HepG2 (cell line): ENCODE results near the gene PIAS3. TPM values are rescaled to one million over a fixed set of nuclear protein-coding genes. Genes with fewer than 3 reads are reported as not detected.

Source experiments
- ATAC-seq: fragments of 200-7000 bp; cut with Tn5 transposase; 3 replicates; pipeline ENCODE4 v1.9.1; 2020; ENCODE audit warnings: mild to moderate bottlenecking, moderate library complexity
- BruUV-seq: library from RNA; stranded (reverse); fragments of 400-500 nt; replicated peaks from 2 replicates; lab custom pipeline; 2021; lab: Mats Ljungman, UMichigan
- CTCF ChIA-PET: fragments of 300-600 bp; formaldehyde crosslinking; extraction: SDS; loops from one replicate; lab custom pipeline; 2021; ENCODE audit warnings: low total read pairs, inconsistent platforms, low intra/inter-chr PET ratio; lab: Yijun Ruan, JAX
- POLR2A ChIA-PET: fragments of 350-600 bp; sonication (Branson Sonifier 250); formaldehyde crosslinking; loops from one replicate; lab custom pipeline; 2020; ENCODE audit warnings: antibody characterized with exemption, inconsistent platforms; lab: Yijun Ruan, JAX
- DNase-seq: peaks from one replicate; pipeline ENCODE4 v3.0.0-alpha.2; 2015; ENCODE audit warnings: low spot score
- FAIRE-seq: peaks from 3 replicates; lab custom pipeline; 2011; peaks lifted over from hg19 to GRCh38; lab: Jason Lieb, UNC
- H2AFZ ChIP-seq: one replicate; pipeline ENCODE4 v1.6.1; 2011; ENCODE audit warnings: low read length, inconsistent platforms
- H3K27ac ChIP-seq: fragments of 300-600 bp; 3 replicates; pipeline ENCODE4 v1.8.0; 2011; ENCODE audit warnings: mixed run types, mild to moderate bottlenecking, mixed read lengths, low read length, inconsistent platforms; ENCODE audit not compliant: insufficient read depth; ENCODE audit errors: extremely low read length
- H3K27me3 ChIP-seq, 2 experiments: fragments of 200-600 bp in 1 of 2; 2 replicates in 1 of 2; 3 replicates in 1 of 2; pipeline versions ENCODE4 v1.6.0 to v1.8.0; 2011; ENCODE audit warnings: low read length in 2 of 2, mild to moderate bottlenecking in 2 of 2, moderate library complexity in 2 of 2, inconsistent platforms in 1 of 2; ENCODE audit not compliant: insufficient read depth in 2 of 2, control insufficient read depth in 1 of 2
- H3K36me3 ChIP-seq, 2 experiments: fragments of 200-600 bp in 1 of 2; replicated peaks in 1 of 2; 2 replicates in 1 of 2; 3 replicates in 1 of 2; pipeline versions ENCODE4 v1.5.1 to v1.8.0; 2011; ENCODE audit warnings: low read length in 2 of 2, inconsistent platforms in 1 of 2; ENCODE audit not compliant: insufficient read depth in 2 of 2, control insufficient read depth in 1 of 2
- H3K4me1 ChIP-seq: 2 replicates; pipeline ENCODE4 v1.5.1; 2012; ENCODE audit warnings: low read length, inconsistent platforms; ENCODE audit not compliant: insufficient read depth
- H3K4me2 ChIP-seq: 2 replicates; pipeline ENCODE4 v1.6.0; 2011; ENCODE audit warnings: low read depth, low read length, inconsistent platforms
- H3K4me3 ChIP-seq, 3 experiments: fragments of 200-600 bp in 1 of 3; sonication (generic), shearing (Covaris generic) in 1 of 3; replicated peaks in 1 of 3; 2 replicates each; pipeline ENCODE4 v1.5.1; 2011 to 2016; ENCODE audit warnings: low read length in 3 of 3, inconsistent platforms in 2 of 3, low read depth in 2 of 3, mild to moderate bottlenecking in 2 of 3, control low read depth in 1 of 3, mixed read lengths in 1 of 3; ENCODE audit not compliant: insufficient read depth in 1 of 3
- H3K79me2 ChIP-seq: one replicate; pipeline ENCODE4 v1.6.1; 2011; ENCODE audit warnings: low read length, inconsistent platforms; ENCODE audit not compliant: insufficient read depth
- H3K9ac ChIP-seq: 2 replicates; pipeline ENCODE4 v1.6.0; 2011; ENCODE audit warnings: mild to moderate bottlenecking, low read depth, low read length, inconsistent platforms; ENCODE audit not compliant: insufficient read depth
- H3K9me3 ChIP-seq: 2 replicates; pipeline ENCODE4 v1.5.1; 2012; ENCODE audit warnings: mild to moderate bottlenecking, low read length
- H4K20me1 ChIP-seq: 2 replicates; pipeline ENCODE4 v1.6.0; 2011; ENCODE audit warnings: inconsistent platforms, mild to moderate bottlenecking, low read length, moderate library complexity; ENCODE audit not compliant: insufficient read depth
- ARID3A ChIP-seq: IDR thresholded peaks from 2 replicates; pipeline ENCODE4 v1.6.1; 2012; ENCODE audit warnings: low read depth, low read length, improper control_type of control experiment
- CEBPG ChIP-seq: IDR thresholded peaks from 2 replicates; pipeline ENCODE4 v1.6.1; 2016
- ESRRA ChIP-seq: sonication (generic); formaldehyde crosslinking; IDR thresholded peaks from 2 replicates; pipeline ENCODE4 v1.5.1; 2020; ENCODE audit warnings: mild to moderate bottlenecking, low read depth, missing genetic modification reagents
- FOSL2 ChIP-seq: sonication (generic); formaldehyde crosslinking; IDR thresholded peaks from 2 replicates; pipeline ENCODE4 v1.4.0; 2020; ENCODE audit warnings: missing genetic modification reagents
- HMG20A ChIP-seq: IDR thresholded peaks from 2 replicates; pipeline ENCODE4 v1.6.1; 2016; ENCODE audit warnings: borderline replicate concordance
- KAT8 ChIP-seq: IDR thresholded peaks from 2 replicates; pipeline ENCODE4 v1.6.1; 2016; ENCODE audit warnings: missing genetic modification reagents, missing compliant biosample characterization
- LCORL ChIP-seq, 2 experiments: fragments of 450-650 bp in 1 of 2; sonication (generic) in 1 of 2; formaldehyde crosslinking in 1 of 2; IDR thresholded peaks; 2 replicates each; pipeline versions ENCODE4 v1.5.0 to v1.6.1; 2017 to 2020; ENCODE audit warnings: antibody characterized with exemption in 1 of 2, missing genetic modification reagents in 1 of 2
- MEF2D ChIP-seq: sonication (generic); formaldehyde crosslinking; IDR thresholded peaks from 2 replicates; pipeline ENCODE4 v1.5.1; 2020; ENCODE audit warnings: mild to moderate bottlenecking, missing genetic modification reagents
- SIX4 ChIP-seq: sonication (generic); formaldehyde crosslinking; IDR thresholded peaks from 2 replicates; pipeline ENCODE4 v1.4.0; 2020; ENCODE audit warnings: missing genetic modification reagents
- SOX6 ChIP-seq, 2 experiments: fragments of 450-650 bp in 1 of 2; sonication (generic) in 1 of 2; formaldehyde crosslinking in 1 of 2; IDR thresholded peaks; 2 replicates each; pipeline versions ENCODE4 v1.4.0 to v1.6.1; 2017 to 2020; ENCODE audit warnings: antibody characterized with exemption in 1 of 2, mild to moderate bottlenecking in 1 of 2, missing genetic modification reagents in 1 of 2
- THAP8 ChIP-seq: sonication (generic); formaldehyde crosslinking; IDR thresholded peaks from 2 replicates; pipeline ENCODE4 v1.5.1; 2020; ENCODE audit warnings: missing genetic modification reagents, mild to moderate bottlenecking, borderline replicate concordance
- ZBTB34 ChIP-seq: sonication (generic); formaldehyde crosslinking; IDR thresholded peaks from 2 replicates; pipeline ENCODE4 v1.8.0; 2022; ENCODE audit warnings: mild to moderate bottlenecking, missing genetic modification reagents
- ZFY ChIP-seq: sonication (generic); formaldehyde crosslinking; IDR thresholded peaks from 2 replicates; pipeline ENCODE4 v1.4.0; 2020; ENCODE audit warnings: missing genetic modification reagents
- ZNF235 ChIP-seq: sonication (generic); formaldehyde crosslinking; IDR thresholded peaks from 2 replicates; pipeline ENCODE4 v1.8.1; 2023; ENCODE audit warnings: mild to moderate bottlenecking, missing genetic modification reagents, borderline replicate concordance
- ZNF792 ChIP-seq: IDR thresholded peaks from 2 replicates; pipeline ENCODE4 v1.6.1; 2016
- WGBS: methylation state at CpG from one replicate; pipeline ENCODE4 v1.1.6; 2017; ENCODE audit warnings: low lambda C conversion rate; 5-methylcytosine and 5-hydroxymethylcytosine counted together
- in situ Hi-C: cut with HindIII; loops from 2 replicates; pipeline ENCODE4 v1.10.0; 2017; ENCODE audit warnings: low pct_unique_long_range_greater_than_20kb; ENCODE audit not compliant: extremely low pct_ligation_motif_present
- intact Hi-C: fragments of 100-400 bp; cut with micrococcal nuclease; formaldehyde crosslinking; loops from one replicate; pipeline ENCODE4 v1.10.0; 2022; ENCODE audit not compliant: unreplicated experiment
- polyA plus RNA-seq, 8 experiments: library from polyadenylated mRNA; depleted of rRNA in 3 of 8; stranded (reverse) in 7 of 8; unstranded in 1 of 8; fragments of >200 nt; fragmentation: Illumina TruSeq in 4 of 8; extraction: Trizol in 4 of 8; gene quantifications; 2 replicates each; pipeline versions ENCODE4 v1.2.1 to v1.2.3, GENCODE V29; 2011 to 2016; ENCODE audit warnings: low read depth in 4 of 8, missing spikeins in 1 of 8, mixed read lengths in 1 of 8; ENCODE audit not compliant: insufficient read depth in 1 of 8
- total RNA-seq, 5 experiments: library from RNA; depleted of rRNA; stranded (reverse); fragments of >200 nt; fragmentation: Illumina TruSeq; extraction: Trizol; gene quantifications; 2 replicates each; pipeline ENCODE4 v1.2.3, GENCODE V29; 2016; ENCODE audit warnings: low read depth in 1 of 5

Gene PIAS3
- total and polyA plus RNA-seq, 2 of the 13 experiments (the other 11 are each of a cell fraction or from before 2014, with no cell fraction given), result 3.7 to 8.0 TPM

GRCh38 chr1:145889722-145890121 lies 30.8 kb upstream of the PIAS3 start:
- DNase-seq (peak; percentile 35), FAIRE-seq (no peak), ATAC-seq (no peak)
- in situ Hi-C loops (loop anchor here (5.0 to 10.0 kb wide), 2 partner anchors 38 to 115 kb away; partner anchors contain the start of gene RBM8A), intact Hi-C loops (loop anchor here (5.0 kb wide), 4 partner anchors 32 to 88 kb away; partner anchors contain the start of genes LIX1L, PIAS3 and RBM8A)
- peaks cover 81% of the 10 kb centered on the region for H3K4me1 ChIP-seq
- H3K9ac ChIP-seq, result no peak overlapping the region
- no peaks in the 10 kb centered on the region for H3K9me3 ChIP-seq
- H3K79me2 ChIP-seq, result no peaks in the 10 kb centered on the region
- H3K27ac ChIP-seq, result no peak overlapping the region
- CTCF ChIA-PET, result no interaction called here
- no peaks in the 10 kb centered on the region for H4K20me1 ChIP-seq
- WGBS, result 46% methylated on average over 3 of the region's 3 CpGs
- H3K4me2 ChIP-seq, result no peak overlapping the region; the same call in 1 of the 2 replicates
- TF ChIP-seq CEBPG (CRISPR knock-in tag) (peak; percentile 30; the same call in 1 of the 2 replicates), LCORL (IDR thresholded peaks at IDR 0.05) (no peak), LCORL (CRISPR knock-in tag; IDR thresholded peaks at IDR 0.05) (no peak), SIX4 (CRISPR knock-in tag) (peak; percentile 34; the same call in 1 of the 2 replicates), MEF2D (CRISPR knock-in tag) (no peak), THAP8 (no peak), ESRRA (CRISPR knock-in tag) (no peak), ZNF235 (no peak)
- peaks cover 2 to 9% of the 10 kb centered on the region in 2 experiments for H3K27me3 ChIP-seq
- peak overlapping the region; percentile 40 for H2AFZ ChIP-seq
- no TSS peak for BruUV-seq
- no peak overlapping the region for H3K4me3 ChIP-seq
- no peaks in the 10 kb centered on the region for H3K36me3 ChIP-seq
- POLR2A ChIA-PET, result no interaction called here

- CTCF ChIA-PET, result no interaction called here
- peaks cover 2 to 25% of the 10 kb centered on the region in 2 experiments for H3K27me3 ChIP-seq
- no peaks in the 10 kb centered on the region for H3K9me3 ChIP-seq
- peak overlapping the region; percentile 3 for H2AFZ ChIP-seq
- POLR2A ChIA-PET, result interaction anchor here (1.3 to 3.8 kb wide), 3 partner anchors 28 to 42 kb away, joined by 3 to 14 read pairs (median 7); partner anchors contain the start of genes NUDT17, PIAS3 and RBM8A
- BruUV-seq, result no TSS peak
- no peaks in the 10 kb centered on the region for H3K79me2 ChIP-seq
- FAIRE-seq (peak; percentile 18), DNase-seq (peak; percentile 62), ATAC-seq (no peak)
- no peaks in the 10 kb centered on the region for H3K36me3 ChIP-seq
- H3K4me2 ChIP-seq, result peak overlapping the region; percentile 73
- intact Hi-C loops (no loop called here), in situ Hi-C loops (loop anchor here (5.0 to 10.0 kb wide), 2 partner anchors 40 to 117 kb away; partner anchors contain the start of gene RBM8A)
- 0 out of 2 replicates have a peak overlapping the region, but pooled peaks have one; percentile 1 for H3K9ac ChIP-seq
- WGBS, result 8% methylated on average over 5 of the region's 5 CpGs
- H3K4me3 ChIP-seq, result peak overlapping the region in 1 of 3 experiments; percentile 27; a peak in 1 of 6 replicates
- no peak overlapping the region for H3K27ac ChIP-seq
- no peaks in the 10 kb centered on the region for H4K20me1 ChIP-seq
- H3K4me1 ChIP-seq, result peaks cover 60% of the 10 kb centered on the region
- TF ChIP-seq SOX6 (IDR thresholded peaks at IDR 0.05) (no peak), SOX6 (CRISPR knock-in tag; IDR thresholded peaks at IDR 0.05) (peak; percentile 27; the same call in 1 of the 2 replicates), ZFY (0 out of 2 replicates have a peak, but pooled peaks have one; percentile 17), ZNF792 (CRISPR knock-in tag) (0 out of 2 replicates have a peak, but pooled peaks have one; percentile 18), HMG20A (CRISPR knock-in tag) (0 out of 2 replicates have a peak, but pooled peaks have one; percentile 18), KAT8 (0 out of 2 replicates have a peak, but pooled peaks have one; percentile 21), ARID3A (peak; percentile 82), FOSL2 (CRISPR knock-in tag) (0 out of 2 replicates have a peak, but pooled peaks have one; percentile 50), ZBTB34 (CRISPR knock-in tag) (no peak)
Observed at GRCh38 chr1:145887631-145888030, 28.8 kb upstream of the PIAS3 start.
